Astrocyte (in vitro differentiated cells and primary cell): ENCODE data around the gene PAPLN.

Experiments
- CTCF ChIP-seq: IDR thresholded peaks from 2 replicates; pipeline ENCODE4 v1.5.1; 2011; ENCODE audit warnings: low read depth, mild to moderate bottlenecking, inconsistent platforms, low read length, moderate library complexity; ENCODE audit not compliant: insufficient read depth
- EZH2 ChIP-seq: IDR thresholded peaks from 2 replicates; pipeline ENCODE4 v1.6.1; 2012; ENCODE audit warnings: mild to moderate bottlenecking, low read length, inconsistent platforms; ENCODE audit not compliant: insufficient read depth

DNA sequence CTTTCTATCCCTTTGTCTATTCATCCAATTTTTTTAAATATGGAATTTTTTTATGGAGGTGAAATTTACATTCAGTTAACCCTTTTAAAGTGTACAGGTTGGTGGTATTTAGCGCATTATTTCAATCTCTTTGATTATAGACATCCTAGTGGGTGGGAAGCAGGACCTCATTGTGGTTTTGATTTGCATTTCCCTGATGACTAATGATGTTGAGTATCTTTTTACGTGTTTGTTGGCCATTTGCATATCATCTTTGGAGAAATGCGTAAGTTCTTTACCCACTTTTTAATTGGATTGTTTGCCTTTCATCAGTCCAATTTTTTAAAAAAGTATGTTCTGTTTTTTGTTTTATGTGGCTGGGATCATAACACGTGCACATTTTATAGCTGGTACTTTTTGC is 20.8 kb downstream of the PAPLN start:
- TF ChIP-seq CTCF = no peak
- TF ChIP-seq EZH2 = no peak
